BE2C (cell line): ENCODE results near the gene LBX1.

Experiments used
- DNase-seq: peaks from one replicate; pipeline ENCODE4 v3.0.0-alpha.2; 2020
- H3K27me3 ChIP-seq: fragments of 250-450 bp; sonication (Bioruptor Pico); 2 replicates; pipeline ENCODE4 v1.5.1; 2020; ENCODE audit warnings: mild to moderate bottlenecking
- H3K36me3 ChIP-seq: fragments of 250-450 bp; sonication (Bioruptor Pico); 2 replicates; pipeline ENCODE4 v1.5.1; 2020; ENCODE audit warnings: mild to moderate bottlenecking
- H3K4me1 ChIP-seq: fragments of 250-450 bp; sonication (Bioruptor Pico); 2 replicates; pipeline ENCODE4 v1.5.1; 2020
- H3K4me3 ChIP-seq: 2 replicates; pipeline ENCODE4 v1.5.1; 2011; ENCODE audit warnings: low read depth, low read length
- H3K9me3 ChIP-seq: fragments of 250-450 bp; sonication (Bioruptor Pico); 2 replicates; pipeline ENCODE4 v1.5.1; 2020
- TF ChIP-seq, protein P1 (sequence below): IDR thresholded peaks from 2 replicates; pipeline ENCODE4 v1.5.1; 2012; ENCODE audit warnings: mild to moderate bottlenecking, low read depth, low read length

LBX1 gene

DNA sequence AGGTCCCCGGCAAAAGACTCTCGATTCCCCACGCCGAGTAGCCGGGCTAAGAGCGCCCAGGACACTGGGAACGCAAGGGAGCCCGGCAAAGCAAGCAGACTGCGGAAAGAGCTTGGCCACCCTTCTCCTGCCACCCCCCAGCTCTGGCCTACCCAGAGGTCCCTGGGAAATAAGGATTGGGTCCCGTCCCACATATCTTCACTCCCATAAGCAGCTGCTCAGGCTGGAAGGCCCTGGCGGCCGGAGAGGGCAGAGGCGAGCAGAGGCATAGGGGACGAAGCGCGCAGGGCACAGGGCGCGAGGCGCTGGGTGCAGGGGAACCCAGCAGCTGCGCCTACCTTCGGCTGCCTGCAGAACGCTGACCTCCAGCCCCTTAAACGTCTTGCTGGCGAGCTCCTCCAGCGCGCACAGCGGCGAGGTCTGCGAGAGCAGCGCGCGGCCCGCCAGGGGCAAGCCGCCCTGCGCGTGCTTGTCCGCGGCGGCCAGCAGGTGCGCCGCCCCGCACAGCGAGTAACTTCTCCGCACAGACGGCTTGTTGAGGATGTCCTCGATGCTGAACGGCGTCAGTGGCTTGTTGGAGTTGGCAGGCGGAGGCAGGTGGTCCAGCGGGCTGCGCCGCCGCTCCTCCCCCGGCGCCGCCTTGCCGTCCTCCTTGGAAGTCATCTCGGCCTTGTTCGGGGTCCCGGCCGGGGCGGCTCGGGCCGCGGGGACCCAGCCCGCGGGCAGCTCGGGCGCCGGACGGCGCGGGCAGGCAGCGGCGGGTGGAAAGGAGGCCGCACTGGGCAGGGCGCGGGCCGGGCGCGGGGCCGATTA, 904 bp downstream of the LBX1 start:
- Histone ChIP-seq H3K9me3 (peaks cover 4% of the 10 kb centered on the region), H3K27me3 (peaks cover 98% of the 10 kb centered on the region), H3K4me1 (no peaks in the 10 kb centered on the region), H3K36me3 (no peaks in the 10 kb centered on the region), H3K4me3 (no peak overlapping the region)
- TF ChIP-seq, protein P1, sequence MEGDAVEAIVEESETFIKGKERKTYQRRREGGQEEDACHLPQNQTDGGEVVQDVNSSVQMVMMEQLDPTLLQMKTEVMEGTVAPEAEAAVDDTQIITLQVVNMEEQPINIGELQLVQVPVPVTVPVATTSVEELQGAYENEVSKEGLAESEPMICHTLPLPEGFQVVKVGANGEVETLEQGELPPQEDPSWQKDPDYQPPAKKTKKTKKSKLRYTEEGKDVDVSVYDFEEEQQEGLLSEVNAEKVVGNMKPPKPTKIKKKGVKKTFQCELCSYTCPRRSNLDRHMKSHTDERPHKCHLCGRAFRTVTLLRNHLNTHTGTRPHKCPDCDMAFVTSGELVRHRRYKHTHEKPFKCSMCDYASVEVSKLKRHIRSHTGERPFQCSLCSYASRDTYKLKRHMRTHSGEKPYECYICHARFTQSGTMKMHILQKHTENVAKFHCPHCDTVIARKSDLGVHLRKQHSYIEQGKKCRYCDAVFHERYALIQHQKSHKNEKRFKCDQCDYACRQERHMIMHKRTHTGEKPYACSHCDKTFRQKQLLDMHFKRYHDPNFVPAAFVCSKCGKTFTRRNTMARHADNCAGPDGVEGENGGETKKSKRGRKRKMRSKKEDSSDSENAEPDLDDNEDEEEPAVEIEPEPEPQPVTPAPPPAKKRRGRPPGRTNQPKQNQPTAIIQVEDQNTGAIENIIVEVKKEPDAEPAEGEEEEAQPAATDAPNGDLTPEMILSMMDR: peak; percentile 3; the same call in 1 of the 2 replicates
- DNase-seq: no peak

DNA sequence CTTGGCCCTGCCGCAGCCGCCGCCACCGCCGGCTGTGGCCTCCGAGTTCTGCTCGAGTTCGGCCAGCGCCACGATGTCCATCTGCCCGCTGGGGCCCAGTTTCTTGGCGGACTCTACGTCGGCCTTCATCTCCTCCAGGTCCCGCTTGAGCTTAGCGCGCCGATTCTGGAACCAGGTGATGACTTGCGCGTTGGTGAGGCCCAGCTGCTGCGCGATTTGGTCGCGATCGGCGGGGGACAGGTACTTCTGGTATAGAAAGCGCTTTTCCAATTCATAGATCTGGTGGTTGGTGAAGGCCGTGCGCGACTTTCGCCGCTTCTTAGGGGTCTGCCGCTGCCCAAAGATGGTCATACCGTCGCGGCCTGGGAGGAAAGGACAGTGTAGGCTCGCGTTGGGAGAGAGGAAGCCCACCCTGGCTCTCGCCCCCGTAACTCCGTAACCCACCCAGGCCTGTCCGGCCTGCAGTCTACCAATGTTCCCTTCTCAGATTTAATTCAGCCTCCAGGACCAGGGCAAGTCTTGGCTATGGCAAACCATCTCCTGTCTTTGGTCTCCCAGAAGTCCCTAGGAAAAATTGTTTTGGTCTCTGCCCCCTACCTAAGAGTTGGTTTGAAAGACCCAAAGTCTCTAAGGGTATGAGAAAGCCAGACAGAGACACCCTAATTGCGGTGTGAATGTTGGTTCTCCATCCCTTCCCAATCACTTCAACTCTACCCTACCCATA, 1.7 kb downstream of the LBX1 start:
- H3K4me3 ChIP-seq: no peak overlapping the region
- TF ChIP-seq, protein P1: no peak
- peaks cover 4% of the 10 kb centered on the region for H3K9me3 ChIP-seq
- no peaks in the 10 kb centered on the region for H3K4me1 ChIP-seq
- no peak for DNase-seq
- peaks cover 100% of the 10 kb centered on the region for H3K27me3 ChIP-seq
- no peaks in the 10 kb centered on the region for H3K36me3 ChIP-seq

DNA sequence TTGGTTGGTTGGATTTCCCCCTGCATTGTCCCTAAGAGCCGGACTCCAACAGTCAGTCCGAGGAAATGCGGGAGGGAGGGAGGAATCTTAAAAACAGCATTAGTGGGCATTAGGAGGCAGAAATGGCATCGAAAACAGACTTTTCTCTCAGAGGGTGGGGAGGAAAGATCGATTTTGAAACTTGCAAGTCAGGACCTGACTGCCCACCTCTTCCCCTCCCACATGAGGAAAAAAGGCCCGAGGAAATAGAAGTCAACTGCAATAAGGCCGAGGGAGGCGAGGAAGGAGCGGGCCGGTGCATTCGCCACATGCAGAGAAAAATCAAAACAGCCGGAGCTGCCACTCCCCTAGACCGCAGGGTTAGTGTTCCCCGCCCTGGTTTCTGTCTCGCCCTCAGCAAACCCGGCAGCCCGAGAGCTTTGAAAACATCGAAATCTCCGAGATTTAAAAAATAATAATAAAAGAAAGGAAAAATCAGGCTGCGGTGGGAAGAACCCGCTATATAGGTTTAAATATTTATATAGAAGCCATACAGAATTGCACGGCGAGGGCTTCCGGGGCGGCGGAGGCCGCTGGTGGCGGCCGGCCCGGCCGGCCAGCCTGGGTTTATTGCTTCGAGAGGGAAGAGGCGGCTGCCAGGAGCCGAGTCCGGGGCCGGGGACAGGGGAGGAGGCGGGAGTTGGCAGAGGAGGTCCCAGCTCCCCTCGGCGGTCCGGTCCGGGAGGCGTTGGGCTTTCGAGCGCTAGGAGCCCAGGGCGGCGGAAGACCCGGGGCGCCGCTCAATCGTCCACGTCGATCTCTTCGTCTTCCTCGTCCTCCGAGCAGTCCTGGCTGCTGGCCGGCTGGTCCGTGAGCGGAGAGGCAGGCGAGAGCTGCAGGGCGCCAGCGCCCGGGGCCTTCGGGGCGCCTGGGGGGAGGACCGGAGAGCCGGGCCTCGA, 2.5 kb downstream of the LBX1 start:
- Histone ChIP-seq H3K4me3 (peak overlapping the region; percentile 10; the same call in 1 of the 2 replicates), H3K4me1 (no peaks in the 10 kb centered on the region), H3K27me3 (peaks cover 100% of the 10 kb centered on the region), H3K36me3 (no peaks in the 10 kb centered on the region), H3K9me3 (peaks cover 4% of the 10 kb centered on the region)
- DNase-seq: no peak
- TF ChIP-seq, protein P1: no peak

DNA sequence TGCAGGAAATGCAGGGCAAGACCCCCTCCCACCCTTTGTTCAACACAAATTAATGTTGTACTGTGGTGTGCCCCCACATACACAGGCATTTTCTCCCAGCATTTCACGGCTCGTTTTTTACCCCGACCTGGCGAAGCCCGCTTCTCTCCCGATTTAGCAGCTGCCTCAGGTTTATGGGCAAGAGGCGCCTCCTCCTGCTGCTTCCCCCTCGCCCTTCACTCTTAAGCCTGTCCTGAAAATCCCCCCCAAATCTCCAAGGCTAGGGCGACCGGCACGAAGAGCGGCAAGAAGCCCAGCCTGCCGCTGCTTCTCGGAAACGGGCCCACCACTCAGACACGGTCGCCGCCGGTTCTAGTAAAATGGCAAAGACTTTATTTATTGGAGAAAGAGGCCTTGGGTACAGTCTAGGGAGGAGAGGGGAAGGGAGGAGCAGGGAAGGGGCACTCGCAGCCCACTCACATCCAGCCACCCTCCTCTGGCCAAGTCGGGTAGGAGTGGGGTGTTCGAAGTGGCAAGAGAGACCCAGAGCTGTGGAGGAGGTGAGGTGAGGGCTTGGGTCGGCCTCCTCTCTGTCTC, 3.3 kb downstream of the LBX1 start:
- TF ChIP-seq, protein P1: no peak
- H3K9me3 ChIP-seq: peaks cover 4% of the 10 kb centered on the region
- H3K4me3 ChIP-seq: no peak overlapping the region
- no peak for DNase-seq
- H3K27me3 ChIP-seq: peaks cover 100% of the 10 kb centered on the region
- H3K36me3 ChIP-seq: no peaks in the 10 kb centered on the region
- H3K4me1 ChIP-seq: no peaks in the 10 kb centered on the region

DNA sequence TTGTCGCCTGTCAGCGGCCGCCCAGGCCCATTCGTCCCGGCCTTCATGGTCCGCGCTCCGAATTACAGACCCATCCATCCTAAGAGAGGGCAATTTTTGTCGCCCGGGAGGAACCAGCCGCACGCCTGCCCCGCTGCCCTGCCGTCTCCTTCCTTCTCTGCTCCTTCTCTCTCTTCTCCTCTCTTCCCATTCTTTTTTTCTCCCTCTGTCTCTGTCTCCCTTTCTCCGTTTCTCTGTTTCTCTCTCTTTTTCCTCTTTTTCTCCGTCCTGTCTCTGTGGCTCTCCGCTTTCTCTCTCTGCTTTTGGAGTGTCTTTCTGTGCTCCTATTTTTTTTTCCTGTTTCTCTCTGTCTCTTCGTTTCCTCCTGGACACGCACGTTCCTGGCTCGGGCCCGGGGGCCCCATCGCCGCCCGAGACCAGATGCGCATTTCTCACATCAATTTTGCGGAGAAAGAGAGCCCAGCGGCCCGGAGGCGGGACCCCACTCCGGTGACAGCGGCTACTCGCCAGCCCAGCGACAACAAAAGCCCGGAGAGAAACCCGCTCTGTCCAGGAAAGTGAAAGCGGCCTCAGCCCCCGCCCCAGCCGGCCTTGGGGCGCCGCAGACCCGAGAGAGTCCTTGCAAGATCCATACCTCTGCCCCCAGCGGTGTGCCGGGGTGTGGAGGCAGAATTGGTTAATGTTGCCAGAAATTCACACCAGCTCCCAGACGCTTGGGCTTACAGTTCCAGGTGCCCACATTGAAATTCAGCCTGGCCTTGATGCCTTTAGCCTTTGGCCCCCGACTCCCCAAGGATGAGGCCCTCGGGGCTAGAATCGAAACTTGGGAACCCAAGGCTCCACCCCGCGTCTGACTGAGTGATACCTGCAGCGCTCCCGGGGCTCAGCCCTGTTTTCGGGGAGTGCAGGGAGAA, 4.1 kb downstream of the LBX1 start:
- Histone ChIP-seq H3K36me3 (no peaks in the 10 kb centered on the region), H3K4me1 (no peaks in the 10 kb centered on the region), H3K27me3 (peaks cover 100% of the 10 kb centered on the region), H3K4me3 (no peak overlapping the region), H3K9me3 (peaks cover 4% of the 10 kb centered on the region)
- DNase-seq: no peak
- TF ChIP-seq, protein P1: no peak
